Esophagus muscularis mucosa (tissue), 4 donors: ENCODE results near the gene PCID2. TPM values are rescaled to one million over a fixed set of nuclear protein-coding genes. Genes with fewer than 3 reads are reported as not detected.

Experiments used
- DNase-seq: peaks from one replicate; pipeline ENCODE4 v3.0.0-alpha.2; 2017; ENCODE audit errors: extremely low spot score
- H3K27ac ChIP-seq, 4 donors: fragments of 200-600 bp; sonication (generic); replicated peaks in 1 of 4; 1 replicate in 3 of 4; 2 replicates in 1 of 4; pipeline ENCODE4 v1.5.1; 2016 to 2019; ENCODE audit warnings: mild to moderate bottlenecking in 1 of 4
- H3K27me3 ChIP-seq, 4 donors: fragments of 200-600 bp; sonication (generic); one replicate each; pipeline versions ENCODE4 v1.5.1 to v1.6.0; 2016 to 2019
- H3K36me3 ChIP-seq, 4 donors: fragments of 200-600 bp; sonication (generic); one replicate each; pipeline ENCODE4 v1.5.1; 2016 to 2019
- H3K4me1 ChIP-seq, 4 donors: fragments of 200-600 bp; sonication (generic); one replicate each; pipeline ENCODE4 v1.5.1; 2016 to 2019
- H3K4me3 ChIP-seq, 4 donors: fragments of 200-600 bp; sonication (generic); 1 replicate in 2 of 4; 2 replicates in 2 of 4; pipeline ENCODE4 v1.5.1; 2016 to 2019; ENCODE audit warnings: mild to moderate bottlenecking in 4 of 4, moderate library complexity in 1 of 4
- H3K9me3 ChIP-seq, 4 donors: fragments of 200-600 bp; sonication (generic); 1 replicate in 3 of 4; 2 replicates in 1 of 4; pipeline ENCODE4 v1.5.1; 2016 to 2019
- CTCF ChIP-seq, 3 experiments: fragments of 200-600 bp in 2 of 3; fragments of 450-650 bp in 1 of 3; sonication (generic) in 2 of 3; IDR thresholded peaks; one replicate each; pipeline ENCODE4 v1.5.1; 2017 to 2019; ENCODE audit warnings: antibody characterized with exemption in 3 of 3, mild to moderate bottlenecking in 2 of 3, moderate library complexity in 1 of 3
- EP300 ChIP-seq: sonication (generic); formaldehyde crosslinking; IDR thresholded peaks from one replicate; pipeline ENCODE4 v1.6.1; 2017; ENCODE audit warnings: antibody characterized with exemption
- POLR2A ChIP-seq: fragments of 450-650 bp; IDR thresholded peaks from one replicate; pipeline ENCODE4 v1.6.1; 2017; ENCODE audit warnings: antibody characterized with exemption, moderate library complexity, mild to moderate bottlenecking, low read depth
- POLR2AphosphoS5 ChIP-seq, 2 donors: sonication (generic); formaldehyde crosslinking; IDR thresholded peaks; one replicate each; pipeline ENCODE4 v1.6.1; 2017; ENCODE audit warnings: antibody characterized with exemption in 2 of 2
- WGBS: methylation state at CpG from one replicate; pipeline ENCODE4 v1.1.5; 2018; 5-methylcytosine and 5-hydroxymethylcytosine counted together
- intact Hi-C: fragments of 100-400 bp; cut with DNase I; formaldehyde crosslinking; loops from one replicate; pipeline ENCODE4 v1.15.1; 2023
- total RNA-seq, 4 donors: library from RNA; depleted of rRNA; stranded (reverse); fragments of >200 nt; gene quantifications; one replicate each; pipeline versions ENCODE4 v1.1.0 to v1.2.1, GENCODE V29; 2016

Gene PCID2
- total RNA-seq, 4 donors from 2014 or later, result 34.5 to 46.9 (median 42.3) TPM

DNA sequence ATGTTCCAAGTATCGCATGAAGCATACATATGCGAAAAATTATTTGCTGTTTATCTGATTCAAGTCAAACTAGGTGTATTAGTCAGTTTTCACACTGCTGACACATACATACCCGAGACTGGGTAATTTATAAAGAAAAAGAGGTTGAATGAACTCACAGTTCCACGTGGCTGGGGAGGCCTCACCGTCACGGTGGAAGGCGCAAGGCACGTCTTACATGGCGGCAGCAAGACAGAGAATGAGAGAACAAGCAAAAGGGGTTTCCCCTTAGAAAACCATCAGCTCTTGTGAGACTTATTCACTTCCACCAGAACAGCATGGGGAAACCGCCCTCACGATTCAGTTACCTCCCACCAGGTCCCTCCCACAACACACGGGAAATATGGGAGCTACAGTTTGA is 63.0 kb downstream of the PCID2 start:
- no peak overlapping the region for H3K4me3 ChIP-seq
- no peak for TF ChIP-seq POLR2A
- no peak for TF ChIP-seq POLR2AphosphoS5 (IDR thresholded peaks at IDR 0.05)
- no peak for TF ChIP-seq EP300
- no peak for TF ChIP-seq CTCF (IDR thresholded peaks at IDR 0.05)
- intact Hi-C loops, result no loop called here
- peaks cover 0 to 9% (median 0%) of the 10 kb centered on the region in 4 donors for H3K36me3 ChIP-seq
- no peaks in the 10 kb centered on the region for H3K27me3 ChIP-seq
- 85% methylated on average over 12 of the region's 12 CpGs for WGBS
- H3K4me1 ChIP-seq, result no peaks in the 10 kb centered on the region
- DNase-seq, result no peak
- H3K9me3 ChIP-seq, result no peaks in the 10 kb centered on the region
- no peak overlapping the region for H3K27ac ChIP-seq

- no peaks in the 10 kb centered on the region for H3K4me1 ChIP-seq
- no peak overlapping the region for H3K27ac ChIP-seq
- H3K9me3 ChIP-seq, result no peaks in the 10 kb centered on the region
- no peak overlapping the region for H3K4me3 ChIP-seq
- H3K27me3 ChIP-seq, result no peaks in the 10 kb centered on the region
- intact Hi-C loops, result no loop called here
- DNase-seq, result no peak
- TF ChIP-seq EP300, result no peak
- TF ChIP-seq POLR2AphosphoS5 (IDR thresholded peaks at IDR 0.05), result no peak
- TF ChIP-seq POLR2A, result no peak
- no peak for TF ChIP-seq CTCF (IDR thresholded peaks at IDR 0.05)
- peaks cover 0 to 12% (median 0%) of the 10 kb centered on the region in 4 donors for H3K36me3 ChIP-seq
- 88% methylated on average over 9 of the region's 12 CpGs for WGBS
These were observed 64.2 kb downstream of the PCID2 start for GRCh38 chr13:113144255-113144629.

DNA sequence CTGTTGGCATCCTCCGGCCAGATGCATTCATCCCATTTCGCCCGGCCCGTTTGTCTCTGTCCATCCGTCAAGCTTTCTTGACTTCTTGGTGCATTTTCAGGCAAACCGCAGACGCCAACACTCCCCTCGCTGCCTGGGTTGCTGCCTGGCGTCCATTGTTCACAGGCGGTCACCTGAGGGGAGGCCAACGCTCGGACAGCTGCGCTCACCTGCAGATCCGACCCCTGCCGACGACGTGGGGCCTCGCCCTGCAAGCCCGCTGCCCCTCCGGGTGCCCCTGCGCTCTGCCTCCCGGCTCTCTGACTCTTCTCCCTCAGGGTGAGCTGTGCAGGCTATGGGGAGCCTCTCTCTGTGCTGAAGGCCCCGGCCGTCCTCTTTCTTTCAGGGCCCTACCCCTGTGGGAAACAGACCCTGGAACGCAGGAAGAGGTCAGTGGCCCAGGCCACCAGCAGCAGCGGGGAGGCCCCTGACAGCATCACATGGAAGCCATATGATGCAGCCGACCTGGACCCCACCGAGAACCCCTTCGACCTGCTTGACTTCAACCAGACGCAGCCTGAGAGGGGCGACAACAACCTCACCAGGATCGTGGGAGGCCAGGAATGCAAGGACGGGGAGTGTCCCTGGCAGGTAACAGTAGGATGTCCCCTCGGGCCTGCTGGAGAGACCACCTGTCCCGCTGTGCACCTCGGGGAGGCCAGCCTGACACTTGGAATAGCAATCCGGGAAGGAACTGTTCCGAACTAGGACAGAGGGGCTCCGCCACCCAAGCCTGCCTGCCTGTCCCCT is 64.8 kb downstream of the PCID2 start:
- peaks cover 0 to 12% (median 0%) of the 10 kb centered on the region in 4 donors for H3K36me3 ChIP-seq
- no peaks in the 10 kb centered on the region for H3K4me1 ChIP-seq
- 91% methylated on average over 39 of the region's 39 CpGs for WGBS
- no peaks in the 10 kb centered on the region for H3K9me3 ChIP-seq
- TF ChIP-seq EP300 (no peak), POLR2A (no peak), POLR2AphosphoS5 (IDR thresholded peaks at IDR 0.05) (no peak), CTCF (IDR thresholded peaks at IDR 0.05) (no peak)
- no peak for DNase-seq
- H3K4me3 ChIP-seq, result no peak overlapping the region
- intact Hi-C loops, result no loop called here
- no peak overlapping the region for H3K27ac ChIP-seq
- no peaks in the 10 kb centered on the region for H3K27me3 ChIP-seq

GRCh38 chr13:113142876-113143275 is 65.6 kb downstream of the PCID2 start:
- no peaks in the 10 kb centered on the region for H3K4me1 ChIP-seq
- no peak for TF ChIP-seq POLR2A
- TF ChIP-seq CTCF (IDR thresholded peaks at IDR 0.05), result no peak
- no peak for TF ChIP-seq POLR2AphosphoS5 (IDR thresholded peaks at IDR 0.05)
- intact Hi-C loops, result no loop called here
- WGBS, result 78% methylated on average over 7 of the region's 7 CpGs
- H3K36me3 ChIP-seq, result peaks cover 0 to 12% (median 0%) of the 10 kb centered on the region in 4 donors
- no peak overlapping the region for H3K27ac ChIP-seq
- DNase-seq, result no peak
- no peaks in the 10 kb centered on the region for H3K9me3 ChIP-seq
- H3K27me3 ChIP-seq, result no peaks in the 10 kb centered on the region
- H3K4me3 ChIP-seq, result no peak overlapping the region

DNA sequence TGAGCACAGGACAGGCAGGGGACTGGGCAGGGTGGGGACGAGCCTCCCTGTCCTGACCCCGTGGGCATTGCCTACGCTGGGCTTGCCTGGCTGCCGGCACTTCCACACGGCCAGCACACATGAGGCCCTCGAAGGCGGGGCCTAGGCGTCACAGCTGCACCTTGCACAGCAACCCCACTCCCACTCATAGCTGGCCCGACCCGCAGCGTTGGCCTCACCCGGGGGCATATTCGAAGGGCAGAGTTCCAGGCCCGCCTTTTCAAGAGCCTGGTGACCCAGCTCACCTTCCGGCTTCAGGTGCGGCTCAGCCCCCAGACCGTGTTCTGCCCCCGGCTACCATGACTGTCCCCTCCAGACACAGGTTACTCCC is 66.9 kb downstream of the PCID2 start:
- Histone ChIP-seq H3K9me3 (no peaks in the 10 kb centered on the region), H3K4me3 (no peak overlapping the region), H3K27ac (no peak overlapping the region), H3K27me3 (no peaks in the 10 kb centered on the region), H3K36me3 (peaks cover 0 to 12% (median 0%) of the 10 kb centered on the region in 4 donors), H3K4me1 (no peaks in the 10 kb centered on the region)
- WGBS, result 94% methylated on average over 12 of the region's 18 CpGs
- intact Hi-C loops, result no loop called here
- DNase-seq, result no peak
- TF ChIP-seq CTCF (IDR thresholded peaks at IDR 0.05) (no peak), EP300 (no peak), POLR2AphosphoS5 (IDR thresholded peaks at IDR 0.05) (no peak), POLR2A (no peak)
